PC-3 (cell line): ENCODE measurements around the gene ETHE1.

Source experiments
- CTCF ChIP-seq: fragments of 300-600 bp; sonication (generic); conservative IDR thresholded peaks from 2 replicates; pipeline ENCODE4 v1.5.1; 2017; ENCODE audit warnings: antibody characterized with exemption, low read depth, mild to moderate bottlenecking, low read length
- EZH2 ChIP-seq: fragments of 300-600 bp; sonication (generic); IDR thresholded peaks from one replicate; pipeline ENCODE4 v1.6.1; 2017; ENCODE audit warnings: antibody characterized with exemption, mild to moderate bottlenecking, low read length; ENCODE audit not compliant: unreplicated experiment
- EZH2phosphoT487 ChIP-seq: fragments of 300-600 bp; sonication (generic); IDR thresholded peaks from 2 replicates; pipeline ENCODE4 v1.6.1; 2018; ENCODE audit warnings: mild to moderate bottlenecking, antibody characterized with exemption, low read length, borderline replicate concordance

- TF ChIP-seq CTCF = no peak
- no peak for TF ChIP-seq EZH2
- TF ChIP-seq EZH2phosphoT487 = no peak
Measured at GRCh38 chr19:43460362-43461016, 66.5 kb downstream of the ETHE1 start.
